GM21576 (cell line): ENCODE results near the gene SPOCD1.

ENCODE experiments used
- ATAC-seq: cut with Tn5 transposase; IDR thresholded peaks from one replicate; pipeline ENCODE4 v1.9.1; 2021; ENCODE audit warnings: mild to moderate bottlenecking, moderate library complexity; ENCODE audit not compliant: unreplicated experiment

SPOCD1 gene

DNA sequence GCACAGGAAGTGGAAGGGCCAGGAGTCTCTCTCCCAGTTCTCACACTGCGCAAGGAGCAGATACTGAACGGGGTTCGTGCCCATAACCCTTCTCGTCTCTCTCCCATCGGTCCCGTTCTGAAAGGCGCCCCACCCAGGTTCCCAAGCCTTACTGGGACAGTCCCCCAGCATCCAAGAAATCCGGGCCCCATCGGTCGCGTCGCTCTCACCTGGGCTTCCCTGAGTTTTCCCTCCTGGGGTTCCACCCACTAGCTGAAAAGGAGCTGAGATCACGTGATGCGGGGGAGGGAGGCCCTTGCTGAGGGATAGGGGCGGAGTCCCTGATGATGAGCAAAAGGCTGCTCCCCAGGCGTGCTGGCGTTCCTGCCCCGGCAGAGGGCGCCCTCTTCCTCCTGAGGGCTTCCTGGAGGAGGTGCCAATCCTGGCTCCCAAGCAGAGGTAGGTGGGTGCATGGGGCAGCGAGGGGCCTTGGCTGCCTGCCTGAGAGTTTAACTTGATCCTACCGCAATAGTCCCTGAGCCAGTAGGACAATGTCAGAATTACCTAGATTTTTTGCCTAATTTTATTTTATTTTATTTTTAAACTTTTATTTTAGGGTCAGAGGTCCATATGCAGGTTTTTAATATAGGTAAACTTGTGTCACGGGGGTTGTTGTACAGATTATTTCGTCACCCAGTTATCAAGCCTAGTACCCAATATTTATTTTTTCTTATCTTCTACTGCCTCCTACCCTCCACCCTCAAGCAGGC is at the start of gene SPOCD1:
SPOCD1 (minus strand) TSS at position 271 of the 749 bp plus-strand sequence. CDS start 689 bp downstream, outside the sequence.
- no peak for ATAC-seq

DNA sequence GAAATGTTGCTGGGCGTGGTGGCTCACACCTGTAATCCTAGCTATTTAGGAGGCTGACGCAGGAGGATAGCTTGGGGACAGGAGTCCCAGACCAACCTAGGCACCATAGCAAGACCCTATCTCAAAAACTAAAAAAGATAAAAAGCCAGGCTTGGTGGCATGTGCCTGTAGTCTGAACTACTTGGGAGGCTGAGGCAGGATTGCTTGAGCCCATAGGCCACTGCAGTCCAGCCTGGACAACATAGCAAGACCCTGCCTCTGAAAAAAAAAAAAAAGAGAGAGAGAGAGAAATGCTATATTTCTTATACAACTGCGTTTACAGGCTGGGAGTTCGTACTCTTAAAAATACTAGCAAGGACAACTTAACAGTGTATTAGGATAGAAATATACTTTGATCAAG is 46.2 kb upstream of the SPOCD1 start:
- ATAC-seq: no peak

DNA sequence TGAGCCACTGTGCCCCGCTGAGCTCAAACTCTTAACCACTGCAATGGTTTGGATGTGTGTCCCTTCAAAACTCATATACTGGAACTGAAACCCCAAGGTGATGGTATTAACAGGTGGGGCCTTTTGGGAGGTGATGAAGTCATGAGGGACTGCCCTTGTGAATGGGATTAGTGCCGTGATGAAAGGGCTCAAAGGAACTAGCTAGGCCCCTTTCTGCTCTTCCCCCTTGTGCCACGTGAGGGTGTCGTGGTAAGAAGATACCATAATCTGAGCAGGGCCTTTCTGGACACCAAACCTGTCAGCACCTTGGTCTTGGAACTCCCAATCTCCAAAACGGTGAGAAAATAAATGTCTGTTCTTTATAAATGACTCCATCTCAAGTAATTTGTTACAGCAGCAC is 45.5 kb upstream of the SPOCD1 start:
- no peak for ATAC-seq

- ATAC-seq: no peak
Observed at GRCh38 chr1:31860581-31860980, 44.8 kb upstream of the SPOCD1 start.

- ATAC-seq: no peak
Observed at GRCh38 chr1:31859719-31860118, 43.9 kb upstream of the SPOCD1 start.

GRCh38 chr1:31859044-31859443 is 43.2 kb upstream of the SPOCD1 start:
- no peak for ATAC-seq

- no peak for ATAC-seq
Observed at GRCh38 chr1:31857863-31858262, 42.0 kb upstream of the SPOCD1 start.

DNA sequence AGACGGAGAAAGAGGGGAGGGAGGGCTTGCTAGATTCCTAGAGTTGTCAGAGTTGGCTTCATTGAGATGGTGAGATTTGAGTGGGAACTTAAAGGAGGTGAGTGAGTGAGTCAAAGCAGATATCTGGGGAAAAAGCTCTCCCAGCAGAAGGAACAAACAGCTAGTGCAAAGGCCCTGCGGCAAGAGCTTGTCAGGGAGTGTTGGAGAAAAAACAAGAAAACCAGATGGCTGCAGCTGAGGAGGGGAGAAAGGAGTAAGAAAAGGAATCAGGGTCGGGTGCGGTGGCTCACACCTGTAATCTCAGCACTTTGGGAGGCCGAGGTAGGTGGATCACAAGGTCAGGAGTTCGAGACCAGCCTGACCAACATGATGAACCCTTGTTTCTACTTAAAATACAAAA is 40.3 kb upstream of the SPOCD1 start:
- ATAC-seq: no peak

GRCh38 chr1:31855038-31855845 is 39.4 kb upstream of the SPOCD1 start:
- no peak for ATAC-seq

GRCh38 chr1:31849653-31850052 is 33.8 kb upstream of the SPOCD1 start:
- ATAC-seq: no peak

GRCh38 chr1:31848381-31848897 is 32.6 kb upstream of the SPOCD1 start:
- ATAC-seq: no peak

DNA sequence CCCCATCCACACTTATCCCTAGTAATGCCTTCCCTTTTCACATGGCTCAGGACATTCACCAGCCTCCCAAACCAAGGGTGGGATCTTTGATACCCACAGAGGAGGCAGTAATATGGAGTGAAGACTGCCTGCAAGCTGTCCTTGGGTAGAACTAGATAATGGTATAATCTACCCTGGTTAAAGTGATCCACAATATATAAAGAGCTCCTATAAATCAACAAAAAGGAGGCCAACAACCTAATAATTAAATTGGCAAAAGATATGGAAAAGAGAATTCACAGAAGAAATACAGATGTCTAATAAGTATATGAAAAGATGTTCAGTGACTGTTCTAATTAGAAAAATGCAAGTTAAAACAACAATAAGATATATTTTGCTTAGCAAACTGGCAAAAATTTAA is 30.7 kb upstream of the SPOCD1 start:
- no peak for ATAC-seq

DNA sequence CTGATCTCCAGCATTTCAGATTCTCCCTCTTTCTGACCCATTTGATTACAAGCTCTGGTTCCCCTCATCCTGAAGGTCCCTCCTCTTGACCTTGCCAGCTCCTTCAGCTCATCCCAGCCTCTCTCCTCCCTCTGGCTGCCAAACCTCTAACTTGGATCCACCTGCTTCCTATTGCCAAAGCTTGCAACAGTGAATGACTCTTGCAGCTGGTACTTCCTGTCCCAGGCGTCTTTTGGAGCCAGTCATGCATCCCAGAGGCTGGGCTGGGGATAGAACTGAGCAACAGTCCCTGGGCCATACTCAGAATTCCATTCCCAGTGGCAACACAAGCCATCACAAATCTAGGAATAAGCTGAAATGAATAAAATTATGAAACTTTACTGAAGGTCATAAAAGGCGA is 27.7 kb upstream of the SPOCD1 start:
- no peak for ATAC-seq

DNA sequence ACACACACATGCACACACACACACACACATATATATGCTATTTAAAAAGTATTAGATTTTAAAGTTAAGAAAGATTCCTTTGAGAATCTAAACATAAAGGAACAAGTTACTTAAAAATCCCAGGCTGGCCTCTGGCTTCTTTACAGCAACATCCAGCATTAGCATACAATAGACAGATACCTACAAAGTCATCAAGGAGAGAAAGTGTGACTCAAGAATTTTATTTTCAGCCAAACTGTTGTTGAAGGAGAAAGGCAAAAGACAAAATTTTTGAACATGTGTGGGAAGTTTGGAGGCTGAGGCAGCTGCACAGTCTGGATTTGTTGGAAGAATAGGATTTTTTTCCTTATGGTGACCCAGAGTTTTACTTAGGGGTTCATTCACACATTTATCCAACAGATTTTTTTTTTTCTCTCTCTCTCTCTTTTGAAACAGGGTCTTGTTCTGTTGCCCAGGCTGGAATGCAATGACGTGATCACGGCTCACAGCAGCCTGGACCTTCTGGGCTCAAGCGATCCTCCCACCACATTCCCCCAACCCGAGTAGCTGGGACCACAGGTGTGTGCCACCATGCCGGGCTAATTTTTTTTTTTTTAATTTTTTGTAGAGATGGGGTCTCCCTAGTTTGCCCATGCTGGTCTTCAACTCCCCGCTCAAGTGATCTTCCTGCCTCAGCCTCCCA is 24.0 kb upstream of the SPOCD1 start:
- ATAC-seq: no peak

- no peak for ATAC-seq
Observed at GRCh38 chr1:31837451-31838158, 21.8 kb upstream of the SPOCD1 start.

DNA sequence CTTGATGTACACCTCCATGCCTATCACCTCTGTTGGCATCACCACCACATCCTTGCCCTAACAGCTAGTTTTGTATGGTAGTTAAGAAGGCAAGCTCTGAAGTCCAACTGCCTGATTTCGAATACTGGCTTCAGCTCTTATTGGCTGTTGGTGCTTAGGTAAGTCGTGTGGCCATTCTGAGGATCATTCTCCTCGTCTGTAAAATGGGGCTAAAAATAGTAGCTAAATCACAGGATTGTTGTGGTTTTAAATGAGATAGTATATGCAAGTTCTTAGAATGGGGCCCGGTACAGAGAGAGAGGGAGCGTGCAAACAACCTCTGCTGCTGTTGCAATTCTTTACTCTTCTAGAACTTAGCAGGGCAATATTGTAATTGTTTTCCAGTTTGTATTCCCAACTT is 20.8 kb upstream of the SPOCD1 start:
- no peak for ATAC-seq

DNA sequence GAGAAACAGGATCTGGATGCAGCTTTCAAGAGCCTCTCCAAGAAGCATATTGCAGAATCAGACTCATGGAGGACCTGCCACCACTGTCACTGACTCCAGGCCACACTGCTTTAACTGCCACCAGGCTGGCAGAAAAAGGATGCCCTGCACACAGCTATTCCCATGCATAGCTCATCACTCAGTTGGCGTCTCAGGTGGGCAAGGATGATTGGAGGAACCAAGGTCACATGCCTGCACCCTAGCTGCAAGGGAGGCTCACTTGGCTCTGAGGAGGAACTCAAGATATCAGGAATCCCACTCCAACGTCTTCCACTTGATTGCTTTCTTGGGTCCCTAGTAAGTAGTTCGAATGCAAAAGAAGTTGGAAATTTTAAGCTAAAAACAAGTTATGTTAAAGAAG is 19.6 kb upstream of the SPOCD1 start:
- ATAC-seq: no peak

DNA sequence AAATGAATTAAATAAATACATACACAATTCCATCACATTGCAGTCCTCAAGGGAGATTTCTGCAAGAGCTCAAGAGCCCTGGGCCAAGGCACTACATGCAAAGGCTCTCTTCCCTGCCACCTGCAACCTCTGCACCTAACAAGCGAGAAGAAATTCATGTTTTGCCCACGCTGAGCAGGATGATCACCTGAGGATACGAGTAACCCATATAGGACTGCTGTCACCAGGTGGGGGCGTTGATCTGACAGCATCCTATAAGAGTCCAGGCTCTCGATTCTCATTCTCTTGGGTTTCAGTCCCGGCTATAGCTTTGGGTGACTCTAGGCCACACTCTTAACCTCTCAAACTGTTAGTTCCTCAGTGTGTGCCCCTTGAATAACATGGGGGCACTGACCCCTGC is 18.7 kb upstream of the SPOCD1 start:
- ATAC-seq: no peak

DNA sequence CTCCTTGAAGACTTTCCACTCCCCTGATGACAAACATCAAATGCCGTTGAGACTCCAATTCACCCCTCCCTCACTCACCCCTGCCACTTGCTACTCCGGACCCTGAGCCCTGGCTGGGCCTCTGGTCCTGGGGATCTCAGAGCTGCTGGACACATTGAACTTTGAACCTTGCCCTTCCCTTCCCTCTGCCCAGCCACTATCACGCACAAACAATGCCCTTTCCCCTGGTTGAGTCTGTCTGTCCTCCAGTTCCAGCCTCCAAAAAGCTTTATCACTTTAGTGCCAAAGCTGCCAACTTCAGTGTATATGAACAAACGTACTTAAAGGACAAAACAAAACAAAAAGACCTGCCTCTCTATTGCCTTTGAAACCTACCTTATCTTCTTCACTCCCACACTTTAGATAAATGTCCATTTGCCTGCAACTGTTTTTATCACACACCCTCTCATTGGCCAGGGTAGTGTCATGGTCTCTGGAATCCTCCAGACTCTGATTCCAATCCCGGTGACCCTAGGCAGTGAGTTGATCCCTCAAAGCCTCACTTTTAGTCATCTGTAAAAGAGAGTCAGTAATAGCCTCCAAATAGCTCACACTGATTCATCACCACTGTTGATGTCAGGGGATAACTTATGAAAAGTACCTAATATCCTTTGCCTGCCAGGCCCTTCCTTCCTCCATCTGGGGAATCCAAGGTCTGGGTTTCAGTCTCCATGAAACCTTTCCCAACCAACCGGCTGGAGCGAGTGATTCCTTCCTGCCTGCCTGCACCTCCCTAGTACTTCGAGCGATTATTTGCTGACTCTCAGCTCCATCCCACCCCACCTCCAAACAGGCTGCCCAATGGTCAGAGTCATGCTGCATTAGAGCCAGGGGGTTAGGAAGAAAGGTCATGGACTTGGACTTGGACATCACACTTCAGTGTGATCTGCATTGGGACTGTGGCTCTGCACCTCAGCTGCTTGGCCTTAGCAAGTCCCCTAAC is 15.9 kb upstream of the SPOCD1 start:
- no peak for ATAC-seq

- ATAC-seq: no peak
Observed at GRCh38 chr1:31830511-31830910, 14.7 kb upstream of the SPOCD1 start.
